Cerebellar nuclear complex (tissue), 1 donor: ENCODE measurements around the gene STOML1.

ENCODE experiments used
- DNase-seq, 2 experiments: peaks; one replicate each; lab custom pipeline; 2025; lab: John Stamatoyannopoulos, UW

Gene STOML1, protein sequence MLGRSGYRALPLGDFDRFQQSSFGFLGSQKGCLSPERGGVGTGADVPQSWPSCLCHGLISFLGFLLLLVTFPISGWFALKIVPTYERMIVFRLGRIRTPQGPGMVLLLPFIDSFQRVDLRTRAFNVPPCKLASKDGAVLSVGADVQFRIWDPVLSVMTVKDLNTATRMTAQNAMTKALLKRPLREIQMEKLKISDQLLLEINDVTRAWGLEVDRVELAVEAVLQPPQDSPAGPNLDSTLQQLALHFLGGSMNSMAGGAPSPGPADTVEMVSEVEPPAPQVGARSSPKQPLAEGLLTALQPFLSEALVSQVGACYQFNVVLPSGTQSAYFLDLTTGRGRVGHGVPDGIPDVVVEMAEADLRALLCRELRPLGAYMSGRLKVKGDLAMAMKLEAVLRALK

DNA sequence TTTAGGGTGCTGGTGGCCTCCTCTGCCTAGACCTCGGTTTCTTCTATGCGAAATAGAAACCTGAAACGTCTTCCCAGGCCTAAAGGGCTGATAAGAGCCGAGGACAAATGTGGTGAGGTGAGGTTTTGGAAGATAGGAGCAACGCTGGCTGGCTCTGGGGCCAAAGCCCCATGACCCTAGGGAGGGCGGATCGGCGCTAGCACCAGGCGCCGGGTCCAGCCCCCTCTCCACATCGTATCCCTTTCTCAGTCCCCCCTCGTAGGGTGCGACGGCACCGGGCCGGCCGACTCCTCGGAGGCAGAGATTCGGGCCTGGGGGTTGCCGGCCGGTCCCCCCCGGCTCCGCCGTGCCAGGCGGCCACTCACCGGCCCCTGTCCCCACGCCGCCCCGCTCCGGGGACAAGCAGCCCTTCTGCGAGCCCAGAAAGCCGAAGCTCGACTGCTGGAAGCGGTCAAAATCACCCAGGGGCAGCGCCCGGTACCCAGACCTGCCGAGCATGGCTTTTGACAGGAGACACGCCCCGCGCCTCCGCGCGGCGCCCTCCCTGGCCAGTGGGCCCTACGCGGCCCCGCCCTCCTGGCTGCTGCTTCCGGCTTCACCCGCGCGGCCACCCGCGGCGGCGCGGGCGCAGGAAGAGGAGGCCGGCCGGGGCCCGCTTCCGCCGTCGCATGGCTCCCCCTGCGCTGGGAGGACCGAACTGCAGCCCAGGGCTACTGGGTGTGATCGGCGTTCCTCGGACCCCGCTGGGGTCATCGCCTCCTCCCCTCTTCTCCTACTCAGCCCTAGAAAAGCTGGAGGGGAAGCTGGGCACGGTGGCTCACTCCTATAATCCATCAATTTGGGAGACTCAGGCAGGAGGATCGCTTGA, at the start of gene STOML1:
Gene STOML1, minus strand, starts transcription at position 570 of the 868 bp plus-strand sequence. Its CDS starts 72 bp downstream, at position 498.
- peak in 1 of 2 experiments; percentile 57 for DNase-seq

DNA sequence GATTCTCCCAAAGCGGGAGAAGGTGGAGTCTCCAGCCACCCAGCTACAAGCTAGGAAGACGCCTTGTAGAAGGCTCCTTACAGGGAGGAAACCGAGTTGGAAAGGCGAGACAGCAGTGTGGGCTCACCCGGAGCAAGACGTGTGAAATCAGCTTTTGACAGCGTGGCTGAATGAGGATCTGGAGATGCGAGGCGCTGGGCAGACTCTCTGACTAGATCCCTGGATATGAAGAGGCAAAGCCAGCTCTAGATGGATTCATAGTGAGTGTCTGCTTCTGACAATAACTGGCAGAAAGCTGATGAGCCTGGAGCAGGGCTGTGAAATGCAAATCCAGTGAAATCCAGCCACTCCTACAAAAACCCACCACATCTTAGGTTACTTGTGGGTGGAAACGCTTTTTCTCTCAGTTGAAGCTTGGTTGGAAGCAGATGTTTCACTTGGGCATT, 49.2 kb upstream of the STOML1 start:
- DNase-seq: no peak

DNA sequence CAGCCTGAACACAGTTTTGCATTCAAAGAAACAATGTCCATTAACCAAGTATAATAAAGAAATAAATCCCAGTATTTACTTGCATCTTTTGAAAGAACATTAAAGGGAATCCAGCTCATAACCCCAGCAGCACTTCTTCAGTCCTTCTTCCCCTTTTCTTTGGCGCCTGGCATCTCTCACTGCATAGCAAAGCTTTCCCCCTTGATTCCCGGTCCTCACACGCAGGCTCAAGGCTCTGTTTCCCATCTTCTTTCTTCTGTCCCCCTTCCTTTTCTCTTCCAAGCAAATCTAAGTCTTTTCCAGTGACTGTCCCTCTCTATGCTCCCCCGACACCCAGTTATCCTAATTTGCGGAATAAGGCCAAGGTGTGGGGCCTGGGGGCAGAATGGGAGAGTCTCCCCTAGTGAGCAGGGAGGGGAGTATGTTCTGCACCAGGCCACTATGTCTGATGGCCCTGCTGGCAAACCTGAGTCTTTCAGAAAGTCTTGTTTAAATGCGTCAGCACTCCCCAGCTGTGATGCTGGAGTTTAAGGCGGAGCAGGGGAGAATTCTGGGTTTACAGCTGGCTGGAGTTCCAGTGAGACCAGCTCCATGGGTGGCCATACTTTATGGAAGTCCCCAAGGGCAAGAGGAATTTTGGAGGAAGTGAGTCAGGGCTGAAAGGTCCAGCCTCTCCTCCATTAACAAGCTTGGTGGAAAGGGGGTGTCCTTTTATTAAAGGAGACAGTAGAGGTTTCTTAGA, 48.2 kb upstream of the STOML1 start:
- no peak for DNase-seq

DNA sequence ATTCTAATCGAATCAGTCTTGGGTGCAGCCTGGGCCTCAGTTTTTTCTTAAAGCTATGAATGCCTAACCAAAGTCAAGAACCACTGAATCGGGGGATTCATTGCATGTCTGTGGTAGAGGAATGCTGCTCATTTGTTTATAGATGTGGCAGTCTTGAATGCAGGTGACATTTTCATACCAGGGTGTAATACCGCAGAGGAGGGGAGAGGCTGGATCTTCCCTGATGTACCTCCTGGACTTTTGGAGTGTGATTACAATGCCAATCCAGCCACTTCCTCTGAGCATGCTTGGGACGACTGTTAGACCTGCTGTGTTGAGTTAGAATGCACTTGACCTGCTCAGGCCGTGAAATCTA, 47.5 kb upstream of the STOML1 start:
- DNase-seq: no peak

DNA sequence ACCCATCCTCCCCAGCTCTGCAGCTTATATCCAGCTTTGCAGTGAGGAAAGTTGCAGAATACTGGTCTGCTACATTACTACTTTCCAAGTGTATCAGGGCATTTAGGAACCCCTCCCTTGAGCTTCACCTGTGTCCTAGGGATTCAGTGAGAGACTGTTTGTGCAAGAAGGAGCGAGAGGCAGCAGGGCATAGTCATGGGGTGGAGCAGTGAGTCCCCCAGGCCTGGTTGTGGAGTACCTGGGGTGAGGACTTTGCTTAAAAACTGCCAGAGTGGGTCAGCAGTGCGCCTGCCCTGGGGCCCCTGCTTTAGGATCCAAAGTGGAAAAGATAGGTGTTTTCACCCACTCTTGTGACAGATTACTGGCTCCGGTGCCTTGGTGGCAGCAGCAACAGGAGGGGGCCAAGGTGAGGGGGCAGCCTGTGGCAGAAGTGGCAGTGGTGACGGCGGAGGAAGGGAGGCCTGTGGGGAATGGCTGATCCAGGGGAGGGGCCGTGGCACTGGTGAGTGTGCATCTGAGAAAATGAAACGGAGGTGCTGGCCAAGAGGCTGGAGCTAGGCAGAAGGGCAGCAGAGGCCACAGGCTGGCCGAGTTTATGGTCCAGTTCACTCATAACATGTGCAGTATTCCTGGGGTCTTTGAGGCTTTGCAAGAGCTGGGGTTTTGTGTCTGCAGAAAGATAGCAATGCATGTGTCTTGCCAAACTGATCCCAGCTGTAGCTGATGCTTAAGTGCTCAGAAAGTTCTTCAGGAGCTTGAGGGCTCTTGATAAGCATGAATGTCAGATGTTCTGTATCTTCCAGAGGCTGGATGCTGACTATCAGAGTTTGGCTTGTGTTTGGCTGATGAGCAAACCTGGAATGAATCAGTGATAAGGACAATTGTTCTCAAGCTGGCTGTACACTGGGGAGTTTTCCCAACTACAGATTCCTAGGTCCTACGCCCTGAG, 46.9 kb upstream of the STOML1 start:
- DNase-seq: no peak

DNA sequence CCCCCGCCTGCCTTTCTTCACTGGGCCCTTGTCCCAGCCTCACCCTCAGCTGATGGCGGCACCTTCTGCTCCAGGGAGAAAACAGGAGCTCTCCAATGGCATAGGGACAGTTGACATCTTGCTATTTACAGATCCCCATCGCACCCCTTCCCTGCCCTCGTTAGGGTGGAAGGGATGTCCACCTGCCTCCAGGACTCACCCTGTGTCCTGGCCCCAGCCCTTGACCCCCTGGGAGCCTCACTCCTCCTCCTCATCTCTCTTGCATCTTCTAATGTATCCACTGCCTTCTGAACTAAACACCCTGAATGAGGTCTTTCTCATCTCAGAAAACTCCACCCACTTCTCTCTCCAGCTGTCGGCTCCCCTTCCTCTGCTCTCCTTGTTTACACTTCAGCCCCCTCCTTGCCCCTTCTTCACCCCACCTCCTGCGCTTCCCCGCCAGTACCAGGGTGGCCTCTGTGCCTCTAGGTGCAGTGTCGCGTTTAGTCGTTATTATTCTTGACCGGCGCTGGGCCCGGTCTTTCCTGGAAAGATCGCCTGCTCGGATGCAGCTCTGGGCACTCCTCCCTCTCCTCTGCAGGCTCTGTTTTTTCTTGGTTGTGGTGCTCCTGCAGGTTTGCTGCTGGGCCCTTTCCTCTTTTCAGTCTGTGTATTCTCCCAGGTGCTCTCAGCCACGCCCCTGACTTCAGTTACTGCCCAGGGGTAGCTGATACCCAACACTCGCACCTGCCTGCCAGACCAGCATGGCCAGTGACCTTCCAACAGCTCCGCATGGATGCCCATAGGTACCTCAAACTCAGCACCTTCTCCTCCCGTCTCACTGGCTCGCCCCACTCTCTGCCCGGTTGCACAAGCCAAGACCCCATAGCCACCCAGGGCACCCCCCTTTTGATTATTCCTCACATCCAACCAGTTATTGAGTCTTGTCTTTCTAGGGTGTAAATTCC, 45.3 kb upstream of the STOML1 start:
- DNase-seq: no peak

DNA sequence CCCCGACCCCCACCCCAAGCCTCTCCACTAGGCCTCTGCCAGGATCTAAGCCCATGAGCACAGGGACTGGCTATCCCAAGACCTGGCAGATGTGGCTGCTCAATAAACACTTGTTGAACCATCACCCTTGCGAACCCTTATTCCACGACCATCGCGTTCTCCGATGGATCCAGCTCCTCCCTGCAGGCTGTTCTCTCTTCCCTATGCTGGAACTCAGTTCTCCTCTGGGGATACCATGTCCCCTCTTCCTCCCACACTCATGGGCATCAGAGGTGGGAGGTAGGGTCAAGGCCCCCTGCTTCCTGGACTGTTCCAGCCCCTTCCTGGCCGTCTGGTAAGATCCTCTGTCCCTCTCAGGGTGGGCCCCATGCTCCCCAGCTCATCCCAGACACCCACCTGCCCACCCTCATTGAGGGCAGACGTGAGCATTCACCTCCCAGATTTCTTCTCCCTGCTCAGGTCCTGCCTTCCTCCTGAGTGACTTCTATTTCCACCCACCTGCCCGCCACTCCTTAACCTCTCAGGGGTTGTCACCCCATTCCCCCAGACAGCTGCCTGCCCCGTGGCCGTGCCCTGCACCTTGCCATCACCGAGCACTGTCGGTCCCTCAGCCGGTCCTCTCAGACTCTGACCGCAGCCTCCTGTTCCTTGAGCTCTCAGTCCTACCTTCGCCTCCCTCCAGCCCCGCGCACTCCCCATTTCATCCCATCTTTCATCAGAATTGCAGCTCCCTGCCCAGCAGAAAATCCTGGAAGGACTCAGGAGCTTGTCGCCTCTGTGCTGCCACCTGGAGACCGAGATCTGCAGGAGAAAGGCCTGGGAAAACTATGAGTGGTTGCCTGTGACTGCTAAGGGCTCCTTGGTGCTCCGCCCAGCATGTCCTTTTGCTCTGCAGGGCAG, 44.4 kb upstream of the STOML1 start:
- no peak for DNase-seq

DNA sequence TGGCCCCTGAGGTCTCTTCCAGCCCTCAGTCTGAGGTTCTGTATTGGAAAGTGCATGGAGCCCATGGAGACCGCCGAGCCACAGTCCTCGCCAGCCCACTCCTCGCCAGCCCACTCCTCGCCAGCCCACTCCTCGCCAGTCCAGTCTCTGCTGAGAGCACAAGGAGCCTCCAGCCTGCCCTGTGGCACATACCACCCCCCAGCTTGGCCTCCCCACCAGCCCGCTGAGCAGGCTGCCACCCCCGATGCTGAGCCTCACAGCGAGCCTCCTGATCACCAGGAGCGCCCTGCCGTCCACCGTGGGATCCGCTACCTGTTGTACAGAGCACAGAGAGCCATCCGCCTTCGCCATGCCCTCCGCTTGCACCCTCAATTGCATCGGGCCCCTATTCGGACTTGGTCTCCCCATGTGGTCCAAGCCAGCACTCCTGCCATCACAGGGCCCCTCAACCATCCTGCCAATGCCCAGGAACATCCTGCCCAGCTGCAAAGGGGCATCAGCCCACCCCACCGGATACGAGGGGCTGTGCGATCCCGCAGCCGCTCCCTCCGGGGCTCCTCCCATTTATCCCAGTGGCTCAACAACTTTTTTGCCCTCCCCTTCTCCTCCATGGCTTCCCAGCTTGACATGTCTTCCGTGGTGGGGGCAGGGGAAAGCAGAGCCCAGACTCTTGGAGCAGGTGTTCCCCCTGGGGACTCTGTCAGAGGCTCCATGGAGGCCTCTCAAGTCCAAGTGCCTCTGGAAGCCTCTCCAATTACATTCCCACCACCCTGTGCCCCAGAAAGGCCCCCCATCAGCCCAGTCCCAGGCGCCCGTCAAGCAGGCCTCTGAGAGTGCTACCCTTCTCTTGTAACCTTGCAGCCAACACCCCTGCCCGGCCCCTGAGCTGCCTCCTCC, 43.3 kb upstream of the STOML1 start:
- DNase-seq: no peak

DNA sequence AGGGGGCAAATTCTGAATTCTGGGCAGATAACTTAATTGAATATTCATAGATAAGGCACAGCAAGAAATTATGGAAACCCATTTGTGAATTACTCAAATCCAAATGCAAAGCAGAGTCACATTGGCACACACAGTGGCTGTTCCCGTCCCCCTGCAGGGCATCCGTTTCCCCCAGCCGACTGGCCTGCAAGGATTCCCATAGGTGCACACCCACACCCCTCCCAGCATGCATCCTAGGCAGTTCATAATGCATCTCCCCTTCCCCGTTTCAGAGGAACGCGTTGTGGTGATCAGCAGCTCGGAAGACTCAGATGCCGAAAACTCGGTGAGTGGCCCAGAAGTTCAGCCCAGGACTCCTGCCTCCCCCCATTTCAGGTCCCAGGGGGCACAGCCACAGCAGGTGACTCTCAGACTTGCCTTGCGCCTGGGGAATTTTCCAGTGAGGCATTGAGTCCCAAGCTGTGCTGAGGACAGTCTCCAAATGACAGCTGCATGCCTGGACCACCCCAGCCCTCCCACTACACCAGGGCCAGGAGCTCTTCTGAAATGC, 42.2 kb upstream of the STOML1 start:
- no peak for DNase-seq

DNA sequence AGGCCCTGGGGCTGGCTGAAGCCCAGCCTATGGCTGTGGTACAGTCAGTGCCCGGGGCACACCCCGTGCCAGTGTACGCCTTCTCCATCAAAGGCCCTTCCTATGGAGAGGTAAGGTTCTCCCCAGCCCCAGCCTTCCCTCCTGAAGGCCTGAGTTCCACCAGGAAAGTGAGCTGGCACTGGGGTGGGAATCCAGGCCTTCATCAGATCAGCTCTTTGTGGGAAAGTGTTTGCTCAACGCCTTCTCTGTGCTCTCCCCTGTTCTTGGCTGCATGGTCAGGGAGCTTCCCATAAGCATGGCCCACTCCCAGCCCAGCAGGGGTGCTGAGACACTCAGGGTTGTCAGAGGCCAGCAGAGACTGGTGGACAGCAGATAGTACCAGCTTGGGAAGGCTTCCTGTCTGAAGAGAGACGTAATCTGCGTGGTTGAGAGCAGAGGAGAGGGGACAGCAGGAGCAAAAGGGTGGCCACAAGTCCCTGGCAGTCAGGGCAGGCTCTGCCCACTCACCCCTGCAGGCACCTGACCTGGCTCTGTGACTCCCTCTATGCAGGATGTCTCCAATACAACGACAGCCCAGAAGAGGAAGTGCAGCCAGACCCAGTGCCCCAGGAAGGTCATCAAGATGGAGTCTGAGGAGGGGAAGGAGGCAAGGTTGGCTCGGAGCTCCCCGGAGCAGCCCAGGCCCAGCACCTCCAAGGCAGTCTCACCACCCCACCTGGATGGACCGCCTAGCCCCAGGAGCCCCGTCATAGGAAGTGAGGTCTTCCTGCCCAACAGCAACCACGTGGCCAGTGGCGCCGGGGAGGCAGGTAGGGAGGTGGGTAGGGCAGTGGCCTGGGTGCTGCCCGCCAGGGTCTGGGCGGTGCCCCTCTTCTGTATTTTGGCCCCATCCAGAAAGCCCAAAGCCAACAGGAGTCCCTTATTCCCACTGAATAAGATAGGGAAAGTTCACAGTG, 40.8 kb upstream of the STOML1 start:
- no peak for DNase-seq

DNA sequence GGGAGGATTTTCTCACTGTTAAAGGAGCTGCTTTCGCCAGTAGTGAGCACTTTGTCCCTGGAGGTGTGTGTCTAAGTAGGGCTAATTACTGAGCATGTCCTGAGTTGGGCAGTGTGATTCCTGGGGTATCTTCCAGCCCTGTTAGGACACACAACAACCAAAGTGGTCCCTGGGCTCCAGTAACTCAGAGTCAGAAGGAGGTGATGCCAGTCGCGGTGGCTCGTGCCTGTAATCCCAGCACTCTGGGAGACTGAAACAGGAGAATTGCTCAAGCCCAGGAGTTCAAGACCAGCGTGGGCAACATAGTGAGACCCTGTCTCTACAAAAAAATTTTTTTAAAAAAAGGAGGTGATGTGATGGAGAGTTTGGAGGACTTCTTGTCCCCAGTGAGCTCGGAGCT, 40.0 kb upstream of the STOML1 start:
- no peak for DNase-seq

DNA sequence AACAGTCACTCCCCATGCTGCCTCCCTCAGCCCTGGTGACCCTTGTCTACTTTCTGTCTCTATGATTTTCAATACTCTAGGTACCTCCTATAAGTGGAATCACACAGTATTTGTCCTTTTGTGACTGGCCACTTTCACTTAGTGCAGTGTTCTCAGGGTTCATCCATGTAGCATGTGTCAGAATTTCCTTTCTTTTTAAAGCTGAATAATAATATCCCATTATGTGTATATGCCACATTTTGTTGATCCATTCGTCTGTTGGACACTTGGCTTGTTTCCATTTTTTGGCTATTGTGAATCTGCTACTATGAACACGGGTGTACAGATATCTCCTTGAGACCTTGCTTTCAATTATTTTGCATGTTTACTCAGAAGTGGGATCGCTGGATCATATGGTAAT, 36.6 kb upstream of the STOML1 start:
- DNase-seq: no peak

DNA sequence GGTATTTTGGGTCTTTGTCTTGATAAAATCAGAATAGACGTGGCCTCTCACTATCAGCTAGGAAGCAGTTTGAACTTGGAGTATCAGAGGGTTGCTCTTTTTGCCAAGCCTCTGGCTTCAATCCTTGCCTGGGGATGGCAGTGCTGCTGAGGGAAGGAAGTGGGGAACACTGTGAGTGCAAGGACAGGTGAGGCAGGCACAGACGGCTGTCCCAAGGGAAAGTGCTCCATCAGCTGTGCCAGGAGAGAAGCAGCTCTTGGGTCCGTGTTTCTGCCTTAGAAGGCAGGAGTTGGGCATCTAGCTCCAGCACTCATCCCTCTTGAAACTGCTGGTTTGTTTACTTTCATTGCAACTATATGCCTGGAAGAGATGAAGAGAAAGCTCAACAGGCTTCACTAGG, 35.6 kb upstream of the STOML1 start:
- DNase-seq: no peak

DNA sequence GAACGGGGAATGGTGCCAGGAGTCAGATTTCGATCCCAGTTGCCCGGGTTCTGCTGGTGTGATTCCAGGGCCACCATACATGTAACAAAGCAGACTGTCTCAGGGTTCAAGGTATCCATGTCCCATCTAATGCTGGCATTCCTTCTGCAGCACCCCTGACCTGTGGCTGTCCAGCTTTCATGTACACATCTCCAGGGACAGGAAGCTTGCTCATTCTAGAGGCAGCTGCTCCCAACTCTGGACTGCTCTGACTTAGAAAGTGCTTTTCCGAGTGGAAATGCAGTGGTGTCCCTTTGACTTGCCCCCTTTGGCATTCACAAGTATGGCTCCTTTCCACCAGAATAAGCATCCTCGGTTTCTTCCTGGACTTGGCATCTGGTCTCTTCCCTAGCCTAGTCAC, 33.3 kb upstream of the STOML1 start:
- DNase-seq: no peak

DNA sequence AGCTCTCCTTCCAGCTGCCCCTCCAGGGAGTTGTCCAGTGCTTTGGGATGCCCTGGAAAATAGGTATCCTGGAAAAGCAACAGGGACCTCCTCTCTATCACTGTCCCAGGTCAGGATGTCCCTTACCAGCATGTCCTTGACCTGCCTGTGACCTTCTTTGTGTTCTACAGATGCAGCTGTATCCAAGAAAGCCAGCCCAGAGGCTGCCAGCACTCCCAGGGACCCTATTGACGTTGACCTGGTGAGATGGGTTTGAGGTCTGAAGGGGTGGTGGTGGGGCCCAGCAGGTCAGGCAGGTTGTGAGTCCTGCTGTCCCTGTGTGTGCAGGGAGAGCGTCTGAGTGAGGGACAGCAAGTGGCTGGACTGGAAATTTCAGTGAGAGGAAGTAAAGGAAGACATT, 32.6 kb upstream of the STOML1 start:
- no peak for DNase-seq

DNA sequence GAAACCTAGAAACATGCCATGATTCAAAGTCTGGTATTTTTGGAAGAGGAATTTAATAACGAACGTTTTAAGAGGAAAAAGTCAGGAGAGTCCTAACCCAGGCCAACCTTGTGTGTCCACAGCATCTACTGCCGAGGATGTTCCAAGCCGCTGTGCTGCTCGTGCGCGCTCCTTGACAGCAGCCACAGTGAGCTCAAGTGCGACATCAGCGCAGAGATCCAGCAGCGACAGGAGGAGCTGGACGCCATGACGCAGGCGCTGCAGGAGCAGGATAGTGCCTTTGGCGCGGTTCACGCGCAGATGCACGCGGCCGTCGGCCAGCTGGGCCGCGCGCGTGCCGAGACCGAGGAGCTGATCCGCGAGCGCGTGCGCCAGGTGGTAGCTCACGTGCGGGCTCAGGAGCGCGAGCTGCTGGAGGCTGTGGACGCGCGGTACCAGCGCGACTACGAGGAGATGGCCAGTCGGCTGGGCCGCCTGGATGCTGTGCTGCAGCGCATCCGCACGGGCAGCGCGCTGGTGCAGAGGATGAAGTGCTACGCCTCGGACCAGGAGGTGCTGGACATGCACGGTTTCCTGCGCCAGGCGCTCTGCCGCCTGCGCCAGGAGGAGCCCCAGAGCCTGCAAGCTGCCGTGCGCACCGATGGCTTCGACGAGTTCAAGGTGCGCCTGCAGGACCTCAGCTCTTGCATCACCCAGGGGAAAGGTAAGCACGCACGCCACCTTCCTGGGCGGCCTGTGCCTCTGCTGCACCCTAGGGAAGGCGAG, 30.8 kb upstream of the STOML1 start:
- no peak for DNase-seq
